AG09319 (cell line): ENCODE results near the gene IL1R1.

Source experiments
- DNase-seq: peaks from one replicate; pipeline ENCODE4 v3.0.0-alpha.2; 2010; ENCODE audit warnings: low read depth; ENCODE audit errors: extremely low read depth
- CTCF ChIP-seq: IDR thresholded peaks from 2 replicates; pipeline ENCODE4 v1.5.1; 2011; ENCODE audit warnings: low read depth, mild to moderate bottlenecking, inconsistent platforms, low read length, moderate library complexity

The IL1R1 gene

DNA sequence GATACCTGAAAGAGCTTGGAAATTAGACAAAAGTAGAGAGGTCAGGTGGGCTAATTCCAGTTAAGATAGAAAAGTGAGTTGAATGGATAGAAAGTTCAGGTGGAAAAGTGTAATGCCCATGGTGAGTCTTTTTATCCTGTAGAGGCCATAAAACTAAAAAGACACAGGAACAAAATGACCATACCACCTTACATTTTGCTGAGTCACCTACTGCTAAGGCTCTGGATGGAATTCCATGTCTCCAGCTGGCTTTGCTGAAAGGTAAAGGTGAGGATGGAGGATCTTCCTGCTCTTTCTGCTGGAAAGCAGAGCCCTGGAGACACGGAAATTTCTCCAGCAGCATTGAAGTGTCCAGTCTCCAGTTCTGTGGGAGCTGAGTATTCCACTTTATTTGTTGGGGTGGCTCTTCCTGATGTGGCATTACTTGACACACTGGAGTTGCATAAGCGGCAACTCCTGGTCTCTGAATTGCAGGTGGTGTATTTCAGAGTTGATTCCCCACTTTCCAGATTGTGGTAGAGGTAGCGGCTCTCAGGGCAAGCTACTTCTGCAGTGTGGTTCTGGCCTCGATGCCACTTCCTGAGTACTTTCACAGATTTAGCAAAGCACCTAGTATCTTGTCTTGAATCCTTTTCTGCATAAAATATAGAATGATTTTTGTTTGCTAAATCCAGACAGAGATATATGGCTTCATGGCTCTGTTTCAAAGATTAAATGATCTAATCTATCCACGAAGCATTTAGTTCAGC is 55.0 kb downstream of the IL1R1 start:
- no peak for DNase-seq
- TF ChIP-seq CTCF = no peak

DNA sequence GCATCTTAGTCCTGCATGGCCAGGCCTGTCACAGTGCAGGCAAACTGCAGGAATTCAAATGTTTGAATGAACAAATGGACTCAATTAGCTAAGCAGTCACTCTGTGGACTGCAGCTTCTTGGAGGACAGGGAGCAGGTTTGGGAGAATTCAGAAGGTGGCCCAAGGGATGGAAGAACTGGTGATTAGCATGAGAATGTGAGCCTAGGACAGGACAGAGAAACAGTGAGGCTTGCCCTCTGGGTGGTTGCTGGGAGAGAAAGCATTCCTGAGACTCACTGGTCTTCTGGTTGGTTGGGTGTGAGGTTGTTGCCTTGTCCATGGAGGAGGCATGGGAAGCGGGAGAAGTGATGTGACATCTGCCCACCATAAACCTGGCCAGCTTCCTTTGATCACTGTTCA is 58.0 kb downstream of the IL1R1 start:
- no peak for DNase-seq
- no peak for TF ChIP-seq CTCF

GRCh38 chr2:102204638-102205037 is 62.1 kb downstream of the IL1R1 start:
- TF ChIP-seq CTCF = no peak
- no peak for DNase-seq

- no peak for DNase-seq
- TF ChIP-seq CTCF = no peak
Observed at GRCh38 chr2:102206666-102207341, 64.3 kb downstream of the IL1R1 start.

- DNase-seq = no peak
- TF ChIP-seq CTCF = no peak
Observed at GRCh38 chr2:102208774-102209173, 66.2 kb downstream of the IL1R1 start.

- TF ChIP-seq CTCF = no peak
- no peak for DNase-seq
Observed at GRCh38 chr2:102209474-102209873, 66.9 kb downstream of the IL1R1 start.

DNA sequence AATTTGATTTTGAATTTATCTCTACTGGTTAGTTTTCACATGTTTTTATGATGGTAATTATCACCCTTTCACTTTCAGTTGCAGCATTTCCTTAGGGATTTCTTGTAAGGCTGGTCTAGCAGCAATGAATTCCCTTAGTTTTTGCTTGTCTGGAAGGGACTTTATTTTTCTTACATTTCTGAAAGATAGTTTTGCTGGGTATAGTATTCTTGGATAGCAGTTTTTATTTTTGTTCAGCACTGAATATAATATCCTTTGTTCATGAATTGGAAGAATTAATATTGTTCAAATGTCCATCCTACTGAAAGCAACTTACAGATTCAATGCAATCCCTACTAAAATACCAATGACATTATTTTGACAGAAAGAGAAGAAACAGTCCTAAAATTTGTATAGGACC is 74.5 kb downstream of the IL1R1 start:
- no peak for DNase-seq
- TF ChIP-seq CTCF = no peak
